ENCODE measurements around the gene TPSB2.

DNA sequence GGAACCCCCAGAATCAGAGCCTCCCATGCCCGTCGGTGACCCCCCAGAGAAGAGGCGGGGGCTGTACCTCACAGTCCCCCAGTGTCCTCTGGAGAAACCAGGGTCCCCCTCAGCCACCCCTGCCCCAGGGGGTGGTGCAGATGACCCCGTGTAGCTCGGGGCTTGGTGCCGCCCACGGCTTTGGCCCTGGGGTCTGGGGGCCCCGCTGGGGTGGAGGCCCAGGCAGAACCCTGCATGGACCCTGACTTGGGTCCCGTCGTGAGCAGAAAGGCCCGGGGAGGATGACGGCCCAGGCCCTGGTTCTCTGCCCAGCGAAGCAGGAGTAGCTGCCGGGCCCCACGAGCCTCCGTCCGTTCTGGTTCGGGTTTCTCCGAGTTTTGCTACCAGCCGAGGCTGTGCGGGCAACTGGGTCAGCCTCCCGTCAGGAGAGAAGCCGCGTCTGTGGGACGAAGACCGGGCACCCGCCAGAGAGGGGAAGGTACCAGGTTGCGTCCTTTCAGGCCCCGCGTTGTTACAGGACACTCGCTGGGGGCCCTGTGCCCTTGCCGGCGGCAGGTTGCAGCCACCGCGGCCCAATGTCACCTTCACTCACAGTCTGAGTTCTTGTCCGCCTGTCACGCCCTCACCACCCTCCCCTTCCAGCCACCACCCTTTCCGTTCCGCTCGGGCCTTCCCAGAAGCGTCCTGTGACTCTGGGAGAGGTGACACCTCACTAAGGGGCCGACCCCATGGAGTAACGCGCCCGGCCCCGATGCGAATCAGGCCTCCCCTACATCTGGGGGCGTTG lies 8.9 kb downstream of the TPSB2 start:
- TF ChIP-seq, protein P1, sequence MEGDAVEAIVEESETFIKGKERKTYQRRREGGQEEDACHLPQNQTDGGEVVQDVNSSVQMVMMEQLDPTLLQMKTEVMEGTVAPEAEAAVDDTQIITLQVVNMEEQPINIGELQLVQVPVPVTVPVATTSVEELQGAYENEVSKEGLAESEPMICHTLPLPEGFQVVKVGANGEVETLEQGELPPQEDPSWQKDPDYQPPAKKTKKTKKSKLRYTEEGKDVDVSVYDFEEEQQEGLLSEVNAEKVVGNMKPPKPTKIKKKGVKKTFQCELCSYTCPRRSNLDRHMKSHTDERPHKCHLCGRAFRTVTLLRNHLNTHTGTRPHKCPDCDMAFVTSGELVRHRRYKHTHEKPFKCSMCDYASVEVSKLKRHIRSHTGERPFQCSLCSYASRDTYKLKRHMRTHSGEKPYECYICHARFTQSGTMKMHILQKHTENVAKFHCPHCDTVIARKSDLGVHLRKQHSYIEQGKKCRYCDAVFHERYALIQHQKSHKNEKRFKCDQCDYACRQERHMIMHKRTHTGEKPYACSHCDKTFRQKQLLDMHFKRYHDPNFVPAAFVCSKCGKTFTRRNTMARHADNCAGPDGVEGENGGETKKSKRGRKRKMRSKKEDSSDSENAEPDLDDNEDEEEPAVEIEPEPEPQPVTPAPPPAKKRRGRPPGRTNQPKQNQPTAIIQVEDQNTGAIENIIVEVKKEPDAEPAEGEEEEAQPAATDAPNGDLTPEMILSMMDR (optimal IDR thresholded peaks at IDR 0.05 in 1 of 3, IDR thresholded peaks at IDR 0.05 in 1 of 3, conservative IDR thresholded peaks at IDR 0.05 in 1 of 3; ENCODE audit: extremely low read depth in 1 of 3, insufficient read depth in 2 of 3, low read length in 3 of 3), result no peak
- TF ChIP-seq EZH2 (IDR thresholded peaks at IDR 0.05; ENCODE audit: low read length), result no peak

All from keratinocyte (primary cell).